ENCODE data around the gene CHD2. TPM values are rescaled to one million over a fixed set of nuclear protein-coding genes. Genes with fewer than 3 reads are reported as not detected.
"Not testable (repeated sequence)": the region's sequence is repeated elsewhere in the genome, so short reads cannot be mapped to it uniquely, and the experiment has no call there.

CHD2 gene
- total RNA-seq, 4 donors from 2014 or later: 149 to 299 (median 213) TPM

- 79 to 90% methylated on average over 12 to 18 of the region's 18 CpGs for WGBS, 2 donors
- H3K4me3 ChIP-seq (replicated peaks in 1 of 3): no peak overlapping the region
- H3K27me3 ChIP-seq: no peaks in the 10 kb centered on the region
- H3K4me1 ChIP-seq: peaks cover 0 to 5% of the 10 kb centered on the region in 2 donors
- no peak overlapping the region for H3K27ac ChIP-seq
- TF ChIP-seq POLR2A (IDR thresholded peaks at IDR 0.05) (no peak), CTCF (IDR thresholded peaks at IDR 0.05) (no peak)
- no peak for DNase-seq
- intact Hi-C loops (cut with DNase I): no loop called here
- no peaks in the 10 kb centered on the region for H3K9me3 ChIP-seq
- no peaks in the 10 kb centered on the region for H3K36me3 ChIP-seq
Measured at GRCh38 chr15:93058904-93059427, 158.8 kb downstream of the CHD2 start.

- H3K4me1 ChIP-seq: peaks cover 0 to 5% of the 10 kb centered on the region in 2 donors
- no peak for TF ChIP-seq POLR2A (IDR thresholded peaks at IDR 0.05)
- TF ChIP-seq CTCF (IDR thresholded peaks at IDR 0.05): no peak
- WGBS, 2 donors: 81 to 83% methylated on average over 8 of the region's 8 CpGs
- H3K4me3 ChIP-seq (replicated peaks in 1 of 3): no peak overlapping the region
- H3K27me3 ChIP-seq: no peaks in the 10 kb centered on the region
- H3K36me3 ChIP-seq: no peaks in the 10 kb centered on the region
- no peaks in the 10 kb centered on the region for H3K9me3 ChIP-seq
- intact Hi-C loops (cut with DNase I): no loop called here
- H3K27ac ChIP-seq: no peak overlapping the region
- no peak for DNase-seq
Measured at GRCh38 chr15:93059442-93059841, 159.3 kb downstream of the CHD2 start.

- no peak overlapping the region for H3K4me3 ChIP-seq (replicated peaks in 1 of 3)
- DNase-seq: no peak
- H3K36me3 ChIP-seq: no peaks in the 10 kb centered on the region
- H3K9me3 ChIP-seq: no peaks in the 10 kb centered on the region
- no peak for TF ChIP-seq CTCF (IDR thresholded peaks at IDR 0.05)
- TF ChIP-seq POLR2A (IDR thresholded peaks at IDR 0.05): no peak
- no peaks in the 10 kb centered on the region for H3K27me3 ChIP-seq
- intact Hi-C loops (cut with DNase I): no loop called here
- H3K27ac ChIP-seq: no peak overlapping the region
- 90 to 92% methylated on average over 18 to 19 of the region's 19 CpGs for WGBS, 2 donors
- peaks cover 0 to 5% of the 10 kb centered on the region in 2 donors for H3K4me1 ChIP-seq
Measured at GRCh38 chr15:93060336-93061248, 160.5 kb downstream of the CHD2 start.

- 82% methylated on average over 11 to 12 of the region's 13 CpGs for WGBS, 2 donors
- H3K9me3 ChIP-seq; intact Hi-C loops (cut with DNase I); H3K27ac ChIP-seq; H3K4me1 ChIP-seq; H3K4me3 ChIP-seq (replicated peaks in 1 of 3); DNase-seq; H3K27me3 ChIP-seq; H3K36me3 ChIP-seq: not testable (repeated sequence)
Measured at GRCh38 chr15:93062628-93063261, 162.6 kb downstream of the CHD2 start.

GRCh38 chr15:93063262-93063671 lies 163.1 kb downstream of the CHD2 start:
- Histone ChIP-seq H3K27me3 (no peaks in the 10 kb centered on the region), H3K4me1 (peaks cover 0 to 9% of the 10 kb centered on the region in 2 donors), H3K4me3 (replicated peaks in 1 of 3) (no peak overlapping the region), H3K27ac (no peak overlapping the region), H3K9me3 (no peaks in the 10 kb centered on the region), H3K36me3 (no peaks in the 10 kb centered on the region)
- DNase-seq: no peak
- intact Hi-C loops (cut with DNase I): no loop called here
- TF ChIP-seq POLR2A (IDR thresholded peaks at IDR 0.05): no peak
- no peak for TF ChIP-seq CTCF (IDR thresholded peaks at IDR 0.05)
- WGBS, 2 donors: 81 to 90% methylated on average over 5 of the region's 8 CpGs

Measured in thyroid gland (tissue), 4 donors.